ENCODE results near the gene HLA-DOA.

Gene HLA-DOA

DNA sequence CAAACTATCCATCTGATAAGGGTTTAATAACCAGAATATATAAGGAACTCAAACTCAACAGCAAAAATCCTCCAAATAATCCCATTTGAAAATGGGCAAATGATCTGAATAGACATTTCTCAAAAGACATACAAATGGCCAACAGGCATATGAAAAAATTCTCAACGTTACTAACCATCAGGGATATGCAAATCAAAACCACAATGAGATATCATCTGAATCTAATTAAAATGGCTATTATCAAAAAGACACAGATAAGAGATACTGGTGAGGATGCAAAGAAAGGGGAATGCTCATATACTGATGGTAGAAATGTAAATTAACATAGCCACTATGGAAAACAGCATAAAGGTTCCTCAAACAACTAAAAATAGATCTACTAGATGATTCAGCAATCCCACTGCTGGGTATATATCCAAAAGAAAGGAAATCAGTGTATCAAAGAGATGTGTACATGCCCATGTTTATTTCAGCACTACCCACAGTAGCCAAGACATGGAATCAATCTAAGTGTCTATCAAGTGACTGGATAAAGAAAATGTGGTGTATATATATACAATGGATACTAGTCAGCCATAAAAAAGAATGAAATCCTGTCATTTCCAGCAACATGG lies 47.1 kb downstream of the HLA-DOA start:
- no peak for DNase-seq

DNA sequence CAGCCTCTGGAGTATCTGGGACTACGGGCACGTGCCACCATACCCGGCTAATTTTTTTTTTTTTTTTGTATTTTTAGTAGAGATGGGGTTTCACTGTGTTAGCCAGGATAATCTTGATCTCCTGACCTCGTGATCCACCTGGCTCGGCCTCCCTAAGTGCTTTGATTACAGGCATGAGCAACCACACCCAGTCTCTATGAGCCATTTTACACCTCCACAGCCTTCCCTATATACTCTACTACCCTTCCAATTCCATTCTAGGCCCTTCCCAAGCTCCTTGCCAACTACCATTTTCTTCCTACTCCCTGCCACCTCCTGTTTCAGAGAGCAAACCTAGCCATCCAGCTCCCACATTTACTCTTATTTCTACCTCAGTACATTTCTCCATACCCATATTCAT lies 48.8 kb downstream of the HLA-DOA start:
- DNase-seq = no peak

DNA sequence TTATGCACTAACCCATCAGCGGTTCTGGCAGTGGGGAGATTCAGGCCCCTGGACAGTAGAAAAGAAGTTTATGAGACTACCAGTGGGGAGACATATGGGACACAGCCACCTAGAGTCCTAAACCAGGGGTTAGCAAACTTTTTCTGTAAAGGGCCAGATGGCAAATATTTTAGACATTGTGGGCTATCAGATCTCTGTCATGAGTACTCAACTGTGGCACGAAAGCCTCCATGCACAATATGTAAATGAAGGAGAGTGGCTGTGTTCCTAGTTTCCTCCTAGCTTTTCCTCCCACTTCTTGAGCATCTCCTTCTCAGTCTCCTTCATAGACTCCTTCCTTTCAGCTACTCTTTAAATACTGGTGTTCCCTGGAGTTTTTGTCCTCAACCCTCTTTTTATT lies 53.2 kb downstream of the HLA-DOA start:
- no peak for DNase-seq

DNA sequence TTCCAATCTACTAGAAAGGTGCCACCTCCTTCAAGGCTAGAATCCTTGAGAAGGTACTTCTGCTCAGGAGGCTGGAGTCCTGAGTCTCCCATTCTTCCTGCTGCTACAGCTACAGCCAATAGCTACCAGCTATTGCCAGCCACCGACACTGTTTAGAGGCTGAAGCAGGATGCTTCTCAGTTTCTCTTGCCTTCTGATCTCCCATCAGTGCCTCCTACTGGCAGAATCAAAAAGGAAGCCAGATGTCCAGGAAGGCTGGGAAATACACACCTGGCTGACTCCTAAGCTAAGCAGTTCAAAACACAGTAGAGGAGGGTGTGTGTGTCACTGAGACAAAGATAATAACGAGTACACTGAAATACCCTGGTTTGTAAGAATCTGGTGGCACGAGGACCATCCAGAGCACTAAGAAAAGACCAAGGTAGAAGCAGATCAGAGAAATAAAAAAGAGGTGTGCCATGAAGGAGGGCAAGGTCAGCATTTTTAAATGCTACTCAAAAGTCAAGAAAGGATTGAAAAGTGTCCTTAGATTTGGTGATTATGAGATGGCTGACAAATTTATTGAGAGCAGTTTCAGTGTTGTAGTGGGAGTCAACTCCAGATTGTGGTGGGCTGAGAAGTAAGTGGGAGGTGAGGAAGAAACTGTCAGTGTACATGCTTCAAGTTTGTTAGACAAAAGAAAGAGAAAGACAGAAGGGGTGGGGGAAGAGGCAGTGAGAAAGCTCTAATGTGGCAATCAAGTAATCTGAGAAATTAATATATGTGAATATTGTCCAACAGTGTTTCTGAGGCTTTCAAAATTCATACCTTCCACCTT lies 54.2 kb downstream of the HLA-DOA start:
- DNase-seq = no peak

DNA sequence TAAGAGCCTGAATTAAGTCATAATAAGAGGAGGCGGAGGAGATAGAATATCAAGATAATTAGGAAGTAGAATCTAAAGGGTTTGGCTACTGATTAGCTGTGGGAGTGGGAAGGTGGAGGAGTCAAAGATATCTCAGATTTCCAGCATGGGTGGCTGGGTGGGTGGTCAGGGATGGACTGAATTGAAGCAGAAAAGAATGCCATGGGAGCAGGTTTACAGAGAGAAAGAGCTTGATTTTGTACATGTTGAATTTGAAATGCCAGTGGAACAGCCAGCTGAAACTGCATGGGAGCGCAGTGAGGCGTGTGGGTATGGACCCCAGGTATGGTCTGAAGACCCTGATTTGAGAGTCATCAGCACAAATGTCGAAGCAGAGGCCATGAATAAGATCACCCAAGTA lies 55.1 kb downstream of the HLA-DOA start:
- no peak for DNase-seq
